Fibroblast of lung (primary cell): ENCODE measurements around the gene PAFAH1B1.

Experiments
- CTCF ChIP-seq, 2 donors: IDR thresholded peaks in 1 of 2; conservative IDR thresholded peaks in 1 of 2; 1 replicate in 1 of 2; 2 replicates in 1 of 2; pipeline ENCODE4 v1.5.1; 2011 to 2012; ENCODE audit warnings: low read length in 2 of 2, control low read depth in 1 of 2, inconsistent platforms in 1 of 2, low read depth in 1 of 2, mild to moderate bottlenecking in 1 of 2
- EZH2 ChIP-seq: IDR thresholded peaks from 2 replicates; pipeline ENCODE4 v1.5.1; 2012; ENCODE audit warnings: low read length, control low read depth, mild to moderate bottlenecking; ENCODE audit errors: missing control alignments

GRCh38 chr17:2716649-2717048, 123.2 kb downstream of the PAFAH1B1 start:
- TF ChIP-seq CTCF (conservative IDR thresholded peaks at IDR 0.05 in 1 of 2, IDR thresholded peaks at IDR 0.05 in 1 of 2; ENCODE audit: low read depth in 1 of 2, low read length in 2 of 2) = no peak
- no peak for TF ChIP-seq EZH2
